HUDEP-2 (cell line): ENCODE data around the gene SIPA1.

Experiments used
- DNase-seq, 76 experiments: peaks; one replicate each; lab custom pipeline; 2025; ENCODE audit not compliant: unreplicated experiment in 76 of 76; lab: John Stamatoyannopoulos, UW

Gene SIPA1

GRCh38 chr11:65606876-65607613 lies 30.9 kb upstream of the SIPA1 start:
- peak in 3 of 76 experiments; percentile 3 to 20 (median 15) for DNase-seq

GRCh38 chr11:65607614-65608426 lies 30.1 kb upstream of the SIPA1 start:
- no peak for DNase-seq

GRCh38 chr11:65609229-65609628 lies 28.7 kb upstream of the SIPA1 start:
- DNase-seq, result peak in 66 of 76 experiments; percentile 18 to 83 (median 56)

GRCh38 chr11:65609665-65610064 lies 28.2 kb upstream of the SIPA1 start:
- DNase-seq, result peak in 43 of 76 experiments; percentile 19 to 77 (median 47)

- DNase-seq, result no peak
Observed at GRCh38 chr11:65610404-65610803, 27.5 kb upstream of the SIPA1 start.

- DNase-seq, result peak in 8 of 76 experiments; percentile 9 to 21 (median 13)
Observed at GRCh38 chr11:65611028-65611757, 26.7 kb upstream of the SIPA1 start.

- DNase-seq, result no peak
Observed at GRCh38 chr11:65611758-65612603, 25.9 kb upstream of the SIPA1 start.

- no peak for DNase-seq
Observed at GRCh38 chr11:65612691-65613090, 25.2 kb upstream of the SIPA1 start.

GRCh38 chr11:65613091-65613928 lies 24.6 kb upstream of the SIPA1 start:
- no peak for DNase-seq

- peak in 75 of 76 experiments; percentile 92 to 100 (median 100) for DNase-seq
Observed at GRCh38 chr11:65615229-65615949, 22.5 kb upstream of the SIPA1 start, which contains the start of gene PCNX3. Gene PCNX3, plus strand, starts transcription at chr11:65615776. Its CDS starts 536 bp downstream, at chr11:65616312.

- peak in 27 of 76 experiments; percentile 10 to 52 (median 37) for DNase-seq
Observed at GRCh38 chr11:65615950-65616574, 21.8 kb upstream of the SIPA1 start.

- DNase-seq, result no peak
Observed at GRCh38 chr11:65616575-65617001, 21.3 kb upstream of the SIPA1 start.

GRCh38 chr11:65617136-65617850 lies 20.6 kb upstream of the SIPA1 start:
- no peak for DNase-seq

- DNase-seq, result no peak
Observed at GRCh38 chr11:65617990-65618751, 19.7 kb upstream of the SIPA1 start.

- no peak for DNase-seq
Observed at GRCh38 chr11:65618763-65619162, 19.1 kb upstream of the SIPA1 start.

GRCh38 chr11:65619281-65619928 lies 18.5 kb upstream of the SIPA1 start:
- no peak for DNase-seq
